ENCODE measurements around the gene COX6A1.
A peak's percentile ranks its signal among the peaks of the same experiment; 100 is the strongest.

Gene COX6A1

GRCh38 chr12:120469450-120470149 is 31.7 kb downstream of the COX6A1 start, which contains the start of gene SRSF9:
SRSF9 (minus strand) TSS chr12:120469748; CDS start chr12:120469609, 139 bp downstream.
- POLR2A ChIA-PET: interaction anchor here (0.5 to 0.9 kb wide), 2 partner anchors 27 to 782 kb away, joined by 5 to 9 read pairs; no protein-coding TSS in a partner anchor
- peak; percentile 92 for TF ChIP-seq CTCF (IDR thresholded peaks at IDR 0.05; ENCODE audit: control extremely low read depth, extremely low read depth, low read depth, missing control alignments)
- DNase-seq (ENCODE audit: extremely low spot score): peak; percentile 99
- CTCF ChIA-PET: interaction anchor here (0.9 to 5.6 kb wide), 17 partner anchors 10 to 143 kb away, joined by 3 to 50 read pairs (median 5); partner anchors contain the start of gene DYNLL1

- POLR2A ChIA-PET: interaction anchor here (0.9 kb wide), 1 partner anchor 27 kb away, joined by 5 read pairs; no protein-coding TSS in a partner anchor
- TF ChIP-seq CTCF (IDR thresholded peaks at IDR 0.05; ENCODE audit: control extremely low read depth, extremely low read depth, low read depth, missing control alignments): no peak
- CTCF ChIA-PET: interaction anchor here (0.7 to 5.6 kb wide), 12 partner anchors 10 to 115 kb away, joined by 3 to 50 read pairs (median 4); no protein-coding TSS in a partner anchor
- peak; percentile 43 for DNase-seq (ENCODE audit: extremely low spot score)
Measured at GRCh38 chr12:120470150-120470784, 32.4 kb downstream of the COX6A1 start.

GRCh38 chr12:120472521-120472920 is 34.6 kb downstream of the COX6A1 start:
- TF ChIP-seq CTCF (IDR thresholded peaks at IDR 0.05; ENCODE audit: control extremely low read depth, extremely low read depth, low read depth, missing control alignments): no peak
- CTCF ChIA-PET: interaction anchor here (0.6 to 1.8 kb wide), 4 partner anchors 11 to 42 kb away, joined by 3 to 11 read pairs (median 3); no protein-coding TSS in a partner anchor
- DNase-seq (ENCODE audit: extremely low spot score): no peak
- POLR2A ChIA-PET: no interaction called here

- no peak for DNase-seq (ENCODE audit: extremely low spot score)
- ChIA-PET CTCF (interaction anchor here (0.6 to 2.8 kb wide), 10 partner anchors 8 to 42 kb away, joined by 3 to 10 read pairs (median 4); partner anchors contain the start of gene DYNLL1), POLR2A (interaction anchor here (0.6 to 1.6 kb wide), 3 partner anchors 16 to 183 kb away, joined by 4 to 8 read pairs (median 6); partner anchors contain the start of gene DYNLL1)
- TF ChIP-seq CTCF (IDR thresholded peaks at IDR 0.05; ENCODE audit: control extremely low read depth, extremely low read depth, low read depth, missing control alignments): no peak
Measured at GRCh38 chr12:120473807-120474615, 36.1 kb downstream of the COX6A1 start.

- no peak for TF ChIP-seq CTCF (IDR thresholded peaks at IDR 0.05; ENCODE audit: control extremely low read depth, extremely low read depth, low read depth, missing control alignments)
- ChIA-PET CTCF (interaction anchor here (1.0 to 2.8 kb wide), 9 partner anchors 8 to 42 kb away, joined by 3 to 10 read pairs (median 4); partner anchors contain the start of gene DYNLL1), POLR2A (interaction anchor here (1.6 kb wide), 1 partner anchor 22 kb away, joined by 8 read pairs; the partner anchor contains the start of gene DYNLL1)
- no peak for DNase-seq (ENCODE audit: extremely low spot score)
Measured at GRCh38 chr12:120474616-120474960, 36.7 kb downstream of the COX6A1 start.

All from GM10248 (cell line).